Activated CD8-positive, alpha-beta T cell treated with anti-CD3 and anti-CD28 coated beads for 36 hours (primary cell): ENCODE measurements around the gene ATP1B1. TPM values are rescaled to one million over a fixed set of nuclear protein-coding genes. Genes with fewer than 3 reads are reported as not detected.
A peak's percentile ranks its signal among the peaks of the same experiment; 100 is the strongest.

ENCODE experiments used
- ATAC-seq: fragments of 200-7000 bp; cut with Tn5 transposase; one replicate; pipeline ENCODE4 v1.10.0; 2021; ENCODE audit warnings: mild to moderate bottlenecking, moderate library complexity
- CTCF ChIA-PET: fragments of 350-600 bp; sonication (Branson Sonifier 250); formaldehyde crosslinking; loops from one replicate; lab custom pipeline; 2021; ENCODE audit warnings: antibody characterized with exemption; lab: Charles Lee
- POLR2A ChIA-PET: fragments of 350-600 bp; sonication (Branson Sonifier 250); formaldehyde crosslinking; loops from one replicate; lab custom pipeline; 2021; ENCODE audit warnings: antibody characterized with exemption; lab: Charles Lee
- DNase-seq: peaks from one replicate; pipeline ENCODE4 v3.0.0-alpha.2; 2020
- H3K27ac Mint-ChIP-seq: one replicate; pipeline ENCODE4 v1.8.0; 2021; ENCODE audit warnings: mild to moderate bottlenecking, mixed read lengths
- H3K27me3 Mint-ChIP-seq: one replicate; pipeline ENCODE4 v1.8.0; 2021; ENCODE audit warnings: mixed read lengths
- H3K36me3 Mint-ChIP-seq: one replicate; pipeline ENCODE4 v1.8.0; 2021; ENCODE audit warnings: low read depth, mixed read lengths
- H3K4me1 Mint-ChIP-seq: one replicate; pipeline ENCODE4 v1.8.0; 2021; ENCODE audit warnings: low read depth, mixed read lengths
- H3K4me3 Mint-ChIP-seq: one replicate; pipeline ENCODE4 v1.8.0; 2021; ENCODE audit warnings: mild to moderate bottlenecking, moderate library complexity, mixed read lengths
- H3K9me3 Mint-ChIP-seq: one replicate; pipeline ENCODE4 v1.8.0; 2021; ENCODE audit warnings: mixed read lengths
- CTCF ChIP-seq: fragments of 200-600 bp; IDR thresholded peaks from one replicate; pipeline ENCODE4 v1.8.0; 2022; ENCODE audit warnings: antibody characterized with exemption, mild to moderate bottlenecking
- intact Hi-C: fragments of 100-400 bp; cut with micrococcal nuclease; formaldehyde crosslinking; loops from one replicate; pipeline ENCODE4 v1.10.0; 2022
- total RNA-seq, 2 experiments: library from RNA; stranded (reverse); gene quantifications; one replicate each; pipeline ENCODE4 v1.2.3, GENCODE V29; 2021

ATP1B1 gene
- total RNA-seq, 2 experiments from 2014 or later, result 3.1 to 3.7 TPM

GRCh38 chr1:169138866-169139670, 32.6 kb downstream of the ATP1B1 start:
- ChIA-PET POLR2A (interaction anchor here (0.6 kb wide), 1 partner anchor 9 kb away, joined by 3 read pairs; no protein-coding TSS in a partner anchor), CTCF (interaction anchor here (0.9 to 1.4 kb wide), 2 partner anchors 536 to 796 kb away, joined by 3 to 4 read pairs; no protein-coding TSS in a partner anchor)
- DNase-seq, result no peak
- H3K36me3 Mint-ChIP-seq, result peaks cover 1% of the 10 kb centered on the region
- H3K4me3 Mint-ChIP-seq, result no peak overlapping the region
- peak; percentile 95 for ATAC-seq
- H3K9me3 Mint-ChIP-seq, result no peaks in the 10 kb centered on the region
- no peak for TF ChIP-seq CTCF
- intact Hi-C loops, result no loop called here
- H3K27ac Mint-ChIP-seq, result peak overlapping the region; percentile 22
- H3K27me3 Mint-ChIP-seq, result no peaks in the 10 kb centered on the region
- H3K4me1 Mint-ChIP-seq, result peaks cover 18% of the 10 kb centered on the region

- CTCF ChIA-PET, result no interaction called here
- no peak overlapping the region for H3K4me3 Mint-ChIP-seq
These were observed 34.9 kb downstream of the ATP1B1 start for GRCh38 chr1:169141356-169141755.

GRCh38 chr1:169142129-169142528, 35.6 kb downstream of the ATP1B1 start:
- H3K4me3 Mint-ChIP-seq, result no peak overlapping the region
- H3K27me3 Mint-ChIP-seq, result no peaks in the 10 kb centered on the region
- H3K9me3 Mint-ChIP-seq, result no peaks in the 10 kb centered on the region
- H3K27ac Mint-ChIP-seq, result no peak overlapping the region
- ATAC-seq (no peak), DNase-seq (no peak)
- POLR2A ChIA-PET, result no interaction called here
- intact Hi-C loops, result no loop called here
- H3K36me3 Mint-ChIP-seq, result peaks cover 1% of the 10 kb centered on the region
- TF ChIP-seq CTCF, result no peak
- H3K4me1 Mint-ChIP-seq, result peaks cover 17% of the 10 kb centered on the region
- CTCF ChIA-PET, result no interaction called here

More at GRCh38 chr1:169141356-169141755, 34.9 kb downstream of the ATP1B1 start:
- Mint-ChIP-seq H3K27me3 (no peaks in the 10 kb centered on the region), H3K36me3 (peaks cover 1% of the 10 kb centered on the region), H3K4me1 (peaks cover 18% of the 10 kb centered on the region), H3K27ac (no peak overlapping the region), H3K9me3 (no peaks in the 10 kb centered on the region)
- no peak for TF ChIP-seq CTCF
- ATAC-seq, result no peak
- intact Hi-C loops, result no loop called here
- POLR2A ChIA-PET, result no interaction called here
- no peak for DNase-seq

GRCh38 chr1:169143346-169143745, 36.9 kb downstream of the ATP1B1 start:
- intact Hi-C loops, result no loop called here
- Mint-ChIP-seq H3K27ac (no peak overlapping the region), H3K9me3 (no peaks in the 10 kb centered on the region), H3K4me1 (peaks cover 14% of the 10 kb centered on the region), H3K36me3 (peaks cover 1% of the 10 kb centered on the region), H3K27me3 (no peaks in the 10 kb centered on the region), H3K4me3 (no peak overlapping the region)
- ChIA-PET CTCF (interaction anchor here (0.6 kb wide), 1 partner anchor 469 kb away, joined by 3 read pairs; no protein-coding TSS in a partner anchor), POLR2A (no interaction called here)
- DNase-seq (no peak), ATAC-seq (no peak)
- TF ChIP-seq CTCF, result no peak

GRCh38 chr1:169143984-169144383, 37.5 kb downstream of the ATP1B1 start:
- intact Hi-C loops, result no loop called here
- no peaks in the 10 kb centered on the region for H3K27me3 Mint-ChIP-seq
- H3K4me3 Mint-ChIP-seq, result no peak overlapping the region
- ChIA-PET CTCF (interaction anchor here (0.6 kb wide), 1 partner anchor 470 kb away, joined by 3 read pairs; no protein-coding TSS in a partner anchor), POLR2A (interaction anchor here (0.5 kb wide), 1 partner anchor 16 kb away, joined by 3 read pairs; no protein-coding TSS in a partner anchor)
- DNase-seq (no peak), ATAC-seq (no peak)
- H3K36me3 Mint-ChIP-seq, result peaks cover 1% of the 10 kb centered on the region
- no peak for TF ChIP-seq CTCF
- no peaks in the 10 kb centered on the region for H3K9me3 Mint-ChIP-seq
- no peak overlapping the region for H3K27ac Mint-ChIP-seq
- H3K4me1 Mint-ChIP-seq, result peaks cover 8% of the 10 kb centered on the region
